SK-N-DZ (cell line): Measurements from ENCODE around the gene SMC5.
"Not testable (repeated sequence)": the region's sequence is repeated elsewhere in the genome, so short reads cannot be mapped to it uniquely, and the experiment has no call there.

Experiments used
- DNase-seq: peaks from one replicate; pipeline ENCODE4 v3.0.0-alpha.2; 2015; ENCODE audit warnings: low spot score

The SMC5 gene

DNA sequence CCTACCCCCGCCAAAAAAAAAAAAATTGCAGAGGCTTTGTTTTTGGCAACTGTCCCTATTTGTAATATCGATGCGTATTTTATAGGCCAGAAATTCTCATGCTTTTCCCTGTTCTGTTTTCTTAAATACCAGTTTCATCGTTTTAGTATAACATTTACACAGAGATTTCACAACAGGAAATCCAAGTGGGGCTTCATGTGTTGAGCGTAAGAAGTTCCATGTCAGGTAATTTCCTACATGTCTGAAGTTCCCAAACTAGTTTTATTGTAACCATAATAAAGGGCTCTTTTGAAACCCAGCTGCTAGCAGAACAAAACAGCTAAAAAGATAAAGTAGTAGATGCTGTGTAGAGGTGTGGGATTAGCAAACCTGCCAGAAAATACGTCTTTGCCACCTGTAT, 4.2 kb downstream of the SMC5 start:
- no peak for DNase-seq

- DNase-seq: no peak
Observed at GRCh38 chr9:70263421-70263820, 4.6 kb downstream of the SMC5 start.

DNA sequence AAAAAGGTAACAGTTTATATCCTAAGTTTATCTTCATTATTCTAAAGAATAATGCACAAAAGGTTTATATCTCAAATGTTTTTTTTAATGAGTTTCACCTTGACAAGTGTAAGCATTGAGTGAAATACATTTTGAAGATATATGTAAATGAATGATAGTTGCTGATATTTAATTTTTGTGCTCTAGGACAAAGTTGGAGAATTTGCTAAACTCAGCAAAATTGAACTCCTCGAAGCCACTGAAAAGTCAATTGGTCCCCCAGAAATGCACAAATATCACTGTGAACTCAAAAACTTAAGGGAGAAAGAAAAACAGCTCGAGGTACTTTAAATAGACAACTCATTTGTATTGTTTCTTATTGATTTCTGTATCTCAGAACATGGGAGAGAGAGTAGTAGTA, 19.5 kb downstream of the SMC5 start:
- no peak for DNase-seq

DNA sequence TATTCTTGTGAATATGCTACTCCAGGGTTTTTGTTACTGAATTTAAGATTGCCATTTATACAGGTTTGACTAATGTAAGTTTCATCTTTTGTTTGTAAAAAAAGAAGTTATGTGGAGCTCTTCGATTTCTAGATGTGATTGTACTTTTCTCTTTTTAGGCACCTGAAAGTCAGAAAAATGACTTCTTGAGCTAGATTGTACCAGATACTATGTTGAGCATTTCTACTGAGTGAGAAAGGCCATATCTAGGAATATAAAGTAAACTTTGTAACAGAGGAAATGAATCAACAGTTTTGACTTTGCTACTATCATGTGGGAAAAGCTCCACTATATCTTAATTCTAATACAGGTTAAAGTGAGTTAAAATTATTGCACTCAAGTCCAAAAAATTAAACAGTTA, 25.1 kb downstream of the SMC5 start:
- DNase-seq: no peak

GRCh38 chr9:70285246-70285645, 26.5 kb downstream of the SMC5 start:
- no peak for DNase-seq

GRCh38 chr9:70285981-70286598, 27.3 kb downstream of the SMC5 start:
- DNase-seq: no peak

DNA sequence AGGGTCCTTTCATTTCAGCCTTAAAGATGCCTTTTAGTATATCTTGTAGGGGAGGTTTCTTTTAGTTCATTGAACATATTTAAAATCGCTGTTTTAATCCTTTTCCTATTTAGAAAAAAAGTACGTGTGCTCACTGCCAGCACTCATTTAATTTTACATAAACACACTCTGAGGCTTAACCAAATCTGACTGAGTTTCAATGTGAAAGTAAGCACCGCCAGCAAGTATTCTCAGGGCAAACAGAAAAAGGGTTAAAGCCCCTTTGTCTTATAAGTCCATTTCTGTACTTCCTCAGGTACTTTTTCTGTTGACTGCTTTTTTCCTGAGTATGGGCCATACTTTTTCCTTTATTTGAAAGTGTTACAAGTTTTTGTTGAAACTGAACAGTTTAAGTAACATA, 31.8 kb downstream of the SMC5 start:
- DNase-seq: no peak

DNA sequence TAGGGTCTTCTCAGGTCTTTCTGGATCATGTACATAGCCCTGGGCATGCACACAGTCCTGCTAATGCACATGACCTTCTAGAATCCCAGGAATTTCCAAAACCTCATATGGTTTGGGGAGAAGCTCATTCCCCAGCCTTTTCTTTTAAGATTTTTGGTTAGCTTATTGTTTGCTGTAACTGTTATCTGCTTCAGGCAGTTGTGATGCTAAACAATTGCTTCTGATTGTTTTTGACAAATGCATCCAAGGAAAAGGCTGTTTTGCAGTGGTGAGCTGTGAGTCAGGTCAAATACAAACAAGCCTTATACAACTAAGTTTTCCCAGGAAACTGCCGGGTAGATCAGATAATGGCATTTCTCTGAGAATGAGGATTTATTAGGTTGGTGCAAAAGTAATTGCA, 32.7 kb downstream of the SMC5 start:
- DNase-seq: no peak

DNA sequence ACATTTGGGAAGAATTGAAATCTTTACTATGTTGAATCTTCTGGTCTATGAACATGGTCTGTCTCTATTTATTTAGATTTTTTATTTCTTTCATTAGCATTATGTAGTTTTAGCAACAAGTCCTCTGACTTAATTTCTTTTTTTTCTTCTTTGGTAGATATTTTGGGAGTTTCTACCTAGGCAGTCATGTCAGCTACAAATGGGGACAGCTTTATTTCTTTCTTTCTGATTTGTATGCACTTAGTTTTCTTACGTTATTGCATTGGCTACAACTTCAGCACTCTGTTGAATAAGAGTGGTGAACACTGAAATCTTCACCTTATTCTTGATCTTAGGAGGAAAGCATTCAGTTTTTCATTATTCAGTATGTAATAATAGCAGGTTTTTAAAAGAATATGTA, 33.5 kb downstream of the SMC5 start:
- DNase-seq: no peak

DNA sequence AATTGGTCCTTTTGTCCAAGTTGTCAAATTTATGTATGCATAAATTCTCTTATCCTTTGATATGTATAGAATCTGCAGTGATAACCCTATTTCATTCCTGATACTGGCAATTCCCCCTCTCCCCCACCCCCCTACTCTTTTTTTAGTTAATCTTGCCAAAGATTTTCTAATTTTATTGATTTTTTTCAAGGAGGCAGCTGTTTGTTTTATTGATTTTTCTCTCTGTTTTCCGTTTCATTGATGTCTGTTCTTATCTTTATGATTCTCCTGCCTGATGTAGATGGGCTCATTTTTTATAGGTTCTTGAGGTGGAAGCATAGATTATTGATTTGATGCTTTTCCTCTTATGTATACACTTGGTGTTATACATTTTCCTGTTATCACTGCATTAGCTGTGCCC, 34.4 kb downstream of the SMC5 start:
- DNase-seq: no peak

GRCh38 chr9:70297141-70297540, 38.4 kb downstream of the SMC5 start:
- DNase-seq: no peak

GRCh38 chr9:70298245-70298771, 39.5 kb downstream of the SMC5 start:
- DNase-seq: no peak

GRCh38 chr9:70303268-70303667, 44.5 kb downstream of the SMC5 start:
- no peak for DNase-seq

GRCh38 chr9:70304810-70305209, 46.0 kb downstream of the SMC5 start:
- DNase-seq: no peak

GRCh38 chr9:70315389-70315788, 56.6 kb downstream of the SMC5 start:
- no peak for DNase-seq

DNA sequence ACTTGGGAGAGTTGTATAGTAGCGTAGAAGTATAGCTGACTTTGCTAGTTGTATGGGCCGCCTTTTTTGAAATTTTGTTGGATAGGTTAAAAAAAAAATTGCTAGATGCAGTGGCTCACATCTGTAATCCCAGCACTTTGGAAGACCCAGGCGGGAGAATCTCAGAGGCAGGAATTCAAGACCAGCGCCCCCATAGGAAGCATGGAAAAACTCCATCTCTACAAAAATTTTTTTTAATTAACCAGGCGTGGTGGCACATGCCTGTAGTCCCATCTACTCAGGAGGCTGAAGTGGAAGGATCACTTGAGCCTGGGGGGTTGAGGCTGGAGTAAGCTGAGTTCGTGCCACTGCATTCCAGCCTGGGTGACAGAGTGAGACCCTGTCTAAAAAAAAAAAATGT, 59.2 kb downstream of the SMC5 start:
- DNase-seq: no peak

DNA sequence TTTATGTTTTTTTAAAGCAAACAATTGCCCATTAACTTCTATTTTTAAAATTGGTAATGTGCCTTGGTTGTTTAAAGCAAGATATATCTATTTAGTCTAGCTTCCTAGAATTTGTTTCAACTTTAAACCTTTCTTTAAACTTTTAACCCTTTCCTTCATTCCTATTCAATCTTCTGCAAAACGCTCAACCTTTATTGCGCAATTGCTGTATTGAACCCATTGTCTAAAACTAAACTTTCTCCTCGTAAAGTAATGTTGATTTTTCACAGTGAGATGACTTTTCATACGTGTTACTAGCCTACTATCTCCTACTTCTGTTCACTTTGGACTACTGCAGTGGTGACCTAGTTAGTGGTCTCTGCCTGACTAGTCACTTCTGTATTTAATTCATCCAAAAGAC, 63.3 kb downstream of the SMC5 start:
- DNase-seq: no peak

DNA sequence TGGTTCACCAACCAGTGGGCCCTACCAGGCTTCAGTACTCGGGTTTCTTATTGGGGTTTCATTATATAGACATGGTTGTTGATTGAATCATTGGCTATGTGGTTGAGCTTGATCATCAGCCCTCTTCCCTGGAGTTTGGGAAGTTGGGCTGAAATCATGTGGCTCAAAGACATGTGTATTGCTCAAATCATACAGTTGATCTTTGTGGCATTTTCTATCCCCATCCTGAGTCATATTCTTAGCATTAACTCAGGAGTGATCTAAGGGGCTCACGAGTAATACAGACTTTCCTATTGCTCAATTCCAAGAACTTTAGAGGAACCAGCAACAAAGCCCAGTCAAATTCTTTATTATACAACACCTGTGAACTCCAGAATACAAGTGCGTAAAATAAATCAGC, 66.2 kb downstream of the SMC5 start:
- DNase-seq: no peak

- not testable (repeated sequence) for DNase-seq
Observed at GRCh38 chr9:70328625-70329024, 69.8 kb downstream of the SMC5 start.

- DNase-seq: no peak
Observed at GRCh38 chr9:70340572-70340971, 81.8 kb downstream of the SMC5 start.

DNA sequence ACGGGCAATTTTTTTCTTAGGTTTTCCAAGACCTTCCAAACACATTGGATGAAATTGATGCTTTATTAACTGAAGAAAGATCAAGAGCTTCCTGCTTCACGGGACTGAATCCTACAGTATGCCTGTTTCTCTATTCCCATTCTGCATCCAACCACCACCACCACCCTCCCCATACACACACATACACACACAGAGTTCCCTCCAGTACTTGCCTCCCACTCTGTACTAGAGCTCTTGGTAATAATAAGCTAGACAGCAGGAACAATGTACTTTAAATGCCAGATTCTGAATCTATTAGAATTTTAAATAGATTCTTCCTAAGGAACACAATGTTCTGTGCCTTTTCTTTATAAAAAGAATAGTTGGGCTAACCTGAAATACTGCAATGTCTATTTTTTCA, 88.3 kb downstream of the SMC5 start:
- DNase-seq: no peak

DNA sequence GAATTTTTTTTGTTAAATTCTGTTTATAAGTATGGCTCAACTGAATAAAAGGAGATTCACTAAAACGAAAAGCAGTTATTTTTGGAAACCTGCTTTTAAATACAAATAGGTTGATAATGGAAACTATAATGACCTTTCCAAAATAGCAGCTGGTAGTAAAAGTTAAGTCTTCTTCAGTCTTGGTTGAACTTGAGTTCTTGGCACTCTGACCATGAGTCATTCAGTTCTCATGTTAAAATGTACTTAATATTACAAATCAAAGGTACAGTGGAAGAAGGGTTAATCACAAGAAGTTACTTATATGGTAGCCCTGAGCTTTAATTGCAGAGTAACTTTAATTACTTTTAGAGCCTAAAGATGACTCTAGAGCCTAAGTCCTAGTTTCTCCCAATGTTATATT, 93.6 kb downstream of the SMC5 start:
- DNase-seq: no peak

- no peak for DNase-seq
Observed at GRCh38 chr9:70352802-70353201, 94.0 kb downstream of the SMC5 start.

DNA sequence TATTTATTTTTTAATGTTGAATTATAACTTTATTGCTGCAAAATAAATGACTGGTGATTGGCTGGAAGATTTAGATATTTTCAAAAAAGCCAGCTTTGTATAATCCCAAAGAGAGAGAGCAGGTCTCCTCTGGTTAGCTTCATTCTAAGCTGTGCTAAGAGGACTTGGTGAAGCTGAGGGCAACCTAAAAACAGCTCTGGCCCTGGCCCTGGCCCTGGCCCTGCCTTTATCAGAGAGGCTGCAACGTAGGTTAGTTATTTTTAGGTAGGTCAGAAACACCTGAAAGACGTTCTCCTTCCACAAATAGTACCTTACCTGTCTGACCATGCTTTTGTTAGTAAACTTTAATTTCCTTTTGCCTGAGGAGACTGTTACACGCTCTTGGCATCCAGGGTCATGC, 97.0 kb downstream of the SMC5 start:
- no peak for DNase-seq
